Endothelial cell of umbilical vein (primary cell): ENCODE data around the gene ZNF732.

Experiments used
- POLR2A ChIP-seq: IDR thresholded peaks from 2 replicates; pipeline ENCODE4 v1.6.1; 2012; ENCODE audit warnings: low read depth, mild to moderate bottlenecking, control low read depth, low read length
- POLR2AphosphoS5 ChIP-seq: IDR thresholded peaks from 2 replicates; pipeline ENCODE4 v1.6.1; 2012; ENCODE audit warnings: low read depth, mild to moderate bottlenecking, control low read depth, low read length, moderate library complexity; ENCODE audit not compliant: insufficient read depth
- TF ChIP-seq, protein P1 (sequence below), 2 donors: IDR thresholded peaks; 1 replicate in 1 of 2; 2 replicates in 1 of 2; pipeline ENCODE4 v1.5.1; 2011; ENCODE audit warnings: low read length in 2 of 2, mild to moderate bottlenecking in 2 of 2, moderate library complexity in 2 of 2, control low read depth in 1 of 2, inconsistent platforms in 1 of 2, low read depth in 1 of 2; ENCODE audit not compliant: insufficient read depth in 1 of 2; ENCODE audit errors: extremely low read depth in 1 of 2
- TF ChIP-seq, protein P2 (sequence below): IDR thresholded peaks from 2 replicates; pipeline ENCODE4 v1.6.1; 2011; ENCODE audit not compliant: insufficient read depth, insufficient read length

GRCh38 chr4:223913-224497, 81.3 kb downstream of the ZNF732 start:
- TF ChIP-seq, protein P1, sequence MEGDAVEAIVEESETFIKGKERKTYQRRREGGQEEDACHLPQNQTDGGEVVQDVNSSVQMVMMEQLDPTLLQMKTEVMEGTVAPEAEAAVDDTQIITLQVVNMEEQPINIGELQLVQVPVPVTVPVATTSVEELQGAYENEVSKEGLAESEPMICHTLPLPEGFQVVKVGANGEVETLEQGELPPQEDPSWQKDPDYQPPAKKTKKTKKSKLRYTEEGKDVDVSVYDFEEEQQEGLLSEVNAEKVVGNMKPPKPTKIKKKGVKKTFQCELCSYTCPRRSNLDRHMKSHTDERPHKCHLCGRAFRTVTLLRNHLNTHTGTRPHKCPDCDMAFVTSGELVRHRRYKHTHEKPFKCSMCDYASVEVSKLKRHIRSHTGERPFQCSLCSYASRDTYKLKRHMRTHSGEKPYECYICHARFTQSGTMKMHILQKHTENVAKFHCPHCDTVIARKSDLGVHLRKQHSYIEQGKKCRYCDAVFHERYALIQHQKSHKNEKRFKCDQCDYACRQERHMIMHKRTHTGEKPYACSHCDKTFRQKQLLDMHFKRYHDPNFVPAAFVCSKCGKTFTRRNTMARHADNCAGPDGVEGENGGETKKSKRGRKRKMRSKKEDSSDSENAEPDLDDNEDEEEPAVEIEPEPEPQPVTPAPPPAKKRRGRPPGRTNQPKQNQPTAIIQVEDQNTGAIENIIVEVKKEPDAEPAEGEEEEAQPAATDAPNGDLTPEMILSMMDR (IDR thresholded peaks at IDR 0.05; ENCODE audit: extremely low read depth in 1 of 2, insufficient read depth in 1 of 2, low read depth in 1 of 2, low read length in 2 of 2): no peak
- TF ChIP-seq POLR2A (no peak), POLR2AphosphoS5 (no peak)
- TF ChIP-seq, protein P2, sequence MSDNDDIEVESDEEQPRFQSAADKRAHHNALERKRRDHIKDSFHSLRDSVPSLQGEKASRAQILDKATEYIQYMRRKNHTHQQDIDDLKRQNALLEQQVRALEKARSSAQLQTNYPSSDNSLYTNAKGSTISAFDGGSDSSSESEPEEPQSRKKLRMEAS: no peak
